Fibroblast of villous mesenchyme (primary cell): ENCODE results near the gene RTN4RL2. TPM values are rescaled to one million over a fixed set of nuclear protein-coding genes. Genes with fewer than 3 reads are reported as not detected.
A peak's percentile ranks its signal among the peaks of the same experiment; 100 is the strongest.

Experiments used
- DNase-seq: peaks from one replicate; pipeline ENCODE4 v3.0.0-alpha.2; 2010; ENCODE audit warnings: low read depth
- H3K4me3 ChIP-seq: 2 replicates; pipeline ENCODE4 v1.5.1; 2011; ENCODE audit warnings: low read depth, mild to moderate bottlenecking, low read length
- CTCF ChIP-seq: IDR thresholded peaks from 2 replicates; pipeline ENCODE4 v1.5.1; 2012; ENCODE audit warnings: low read depth, mild to moderate bottlenecking, low read length; ENCODE audit not compliant: insufficient read depth
- total RNA-seq: library from RNA; depleted of rRNA; stranded (reverse); fragments of >200 nt; gene quantifications from 2 replicates; pipeline ENCODE4 v1.2.3, GENCODE V29; 2012

RTN4RL2 gene
- total RNA-seq, 1 donor = not detected

DNA sequence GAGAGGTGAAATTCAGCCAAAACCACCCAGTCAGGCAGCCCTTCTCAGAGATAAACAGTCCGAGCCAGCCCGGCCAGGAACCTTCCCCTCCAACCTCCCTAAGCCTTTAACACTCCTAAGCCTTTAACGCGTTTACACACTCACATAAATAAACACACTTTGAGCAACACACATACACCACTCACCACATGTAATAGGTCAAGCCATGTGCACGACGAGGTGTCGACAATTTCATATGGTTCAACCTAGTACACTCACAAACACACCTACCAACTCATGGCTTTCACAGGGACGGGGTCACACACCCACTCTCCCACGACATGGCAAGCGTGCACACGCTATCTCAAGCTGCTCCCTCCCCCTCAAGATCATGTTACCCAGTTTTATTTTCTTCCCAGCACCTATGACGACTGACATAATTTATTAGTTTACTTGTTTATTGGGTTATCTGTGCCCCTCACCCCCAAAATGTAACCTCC lies 39.7 kb downstream of the RTN4RL2 start:
- no peak for TF ChIP-seq CTCF
- no peak for DNase-seq
- H3K4me3 ChIP-seq = peak overlapping the region; percentile 45

GRCh38 chr11:57500515-57500914 lies 40.2 kb downstream of the RTN4RL2 start:
- H3K4me3 ChIP-seq = no peak overlapping the region
- no peak for DNase-seq
- TF ChIP-seq CTCF = no peak

- H3K4me3 ChIP-seq = no peak overlapping the region
- no peak for TF ChIP-seq CTCF
- DNase-seq = no peak
Measured at GRCh38 chr11:57500926-57501325, 40.6 kb downstream of the RTN4RL2 start.

DNA sequence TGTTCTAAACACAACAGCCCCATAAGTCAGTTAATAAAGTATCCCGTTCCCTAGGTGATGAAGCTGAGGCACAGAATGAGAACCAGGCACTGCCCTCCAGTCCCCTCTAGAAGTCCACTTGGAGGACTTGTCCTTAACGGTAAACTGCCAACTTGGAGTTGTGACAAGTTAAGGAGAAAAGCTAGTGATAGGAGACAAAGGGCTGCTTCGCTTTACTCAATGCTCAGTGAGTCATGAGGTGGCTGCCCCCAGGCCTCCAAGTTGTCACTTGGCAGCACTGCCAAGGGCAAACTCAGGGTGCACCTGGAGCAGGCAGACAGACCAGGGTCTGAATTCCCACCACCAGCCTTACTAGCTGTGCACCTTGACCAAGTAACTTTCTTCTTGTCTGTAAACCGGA lies 41.6 kb downstream of the RTN4RL2 start:
- H3K4me3 ChIP-seq = no peak overlapping the region
- DNase-seq = no peak
- no peak for TF ChIP-seq CTCF

GRCh38 chr11:57502376-57502775 lies 42.0 kb downstream of the RTN4RL2 start:
- no peak for DNase-seq
- no peak overlapping the region for H3K4me3 ChIP-seq
- no peak for TF ChIP-seq CTCF

DNA sequence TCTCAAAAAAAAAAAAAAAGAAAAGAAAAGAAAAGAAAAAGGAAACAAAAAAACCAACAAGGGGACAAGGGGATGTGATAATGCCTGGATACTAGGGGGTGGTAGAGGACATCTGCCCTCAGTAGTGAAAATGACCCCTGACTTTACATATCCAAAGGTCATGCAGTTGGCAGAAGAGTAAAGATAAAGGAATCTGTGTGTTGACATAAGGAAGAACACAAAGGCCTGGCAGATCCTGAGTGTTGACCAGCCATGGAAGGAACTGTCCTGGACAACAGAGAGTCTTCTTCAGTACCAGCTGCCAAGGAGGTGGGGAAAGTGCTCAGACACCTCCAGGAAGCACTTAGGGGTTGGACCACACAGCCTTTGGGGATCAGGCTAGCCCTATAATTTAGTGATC lies 42.5 kb downstream of the RTN4RL2 start:
- DNase-seq = no peak
- H3K4me3 ChIP-seq = no peak overlapping the region
- TF ChIP-seq CTCF = no peak

- no peak for TF ChIP-seq CTCF
- DNase-seq = no peak
- no peak overlapping the region for H3K4me3 ChIP-seq
Measured at GRCh38 chr11:57504511-57504910, 44.2 kb downstream of the RTN4RL2 start.
